Fibroblast of skin of back (primary cell): ENCODE results near the gene RNF208.

Experiments
- DNase-seq: peaks from one replicate; pipeline ENCODE4 v3.0.0-alpha.2; 2013

RNF208 gene

DNA sequence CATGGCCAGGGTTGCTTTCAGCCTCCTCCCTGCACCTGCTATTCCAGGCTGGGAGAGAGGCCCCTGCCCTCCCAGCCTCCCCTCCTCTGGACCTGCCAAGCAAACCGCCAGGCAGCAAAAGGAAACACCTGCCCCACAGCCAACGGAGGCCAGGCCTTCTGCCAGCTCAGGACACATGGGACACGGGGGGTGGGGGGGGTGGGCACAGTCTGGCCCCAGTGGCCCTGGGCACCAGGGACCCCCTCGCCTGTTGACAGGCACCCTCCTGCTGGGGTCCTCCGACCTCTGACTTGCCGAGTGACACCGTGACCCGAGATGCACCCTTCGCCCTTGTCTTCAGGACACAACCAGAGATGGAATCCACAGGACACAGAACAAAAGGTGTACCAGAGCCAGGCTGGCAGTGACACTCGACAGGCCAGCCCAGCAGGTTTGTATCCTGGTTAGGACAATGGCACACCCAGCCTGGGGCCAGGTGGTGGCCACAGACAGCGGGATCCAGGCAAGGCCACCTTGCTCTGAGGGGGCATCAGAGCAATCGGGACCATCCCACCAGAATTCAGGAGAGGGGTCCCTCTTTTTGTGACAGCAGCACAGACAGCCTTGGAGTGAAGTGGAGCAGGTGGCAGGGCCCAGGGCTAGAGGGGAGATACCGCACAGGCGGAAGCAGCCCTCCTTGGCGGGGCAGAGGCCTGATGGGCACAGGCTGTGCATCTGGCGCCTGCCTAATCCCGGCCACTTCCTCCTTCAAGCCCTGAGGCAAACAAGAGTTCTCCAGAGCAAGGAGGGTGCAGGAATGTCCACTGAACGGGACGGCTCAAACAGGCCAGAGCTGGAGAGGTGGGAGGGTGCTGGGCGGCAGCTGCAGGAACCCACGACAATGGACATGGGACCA is 48.9 kb downstream of the RNF208 start:
- DNase-seq, result no peak

GRCh38 chr9:137171149-137171900 is 50.7 kb downstream of the RNF208 start:
- DNase-seq, result no peak

GRCh38 chr9:137170486-137171148 is 51.4 kb downstream of the RNF208 start:
- no peak for DNase-seq
